B cell (primary cell): Measurements from ENCODE around the gene APOL6. TPM values are rescaled to one million over a fixed set of nuclear protein-coding genes. Genes with fewer than 3 reads are reported as not detected.

Source experiments
- ATAC-seq: fragments of 200-7000 bp; cut with Tn5 transposase; one replicate; pipeline ENCODE4 v1.10.0; 2021; ENCODE audit warnings: low read depth, mild to moderate bottlenecking, moderate number of reproducible peaks, moderate library complexity
- CTCF ChIA-PET: fragments of 350-600 bp; sonication (Branson Sonifier 250); formaldehyde crosslinking; loops from one replicate; lab custom pipeline; 2021; ENCODE audit warnings: antibody characterized with exemption, inconsistent platforms; lab: Charles Lee
- POLR2A ChIA-PET: fragments of 350-600 bp; sonication (Branson Sonifier 250); formaldehyde crosslinking; loops from one replicate; lab custom pipeline; 2021; ENCODE audit warnings: antibody characterized with exemption; lab: Charles Lee
- DNase-seq: peaks from one replicate; pipeline ENCODE4 v3.0.0; 2013
- H2AFZ ChIP-seq: 2 replicates; pipeline ENCODE4 v1.6.1; 2012; ENCODE audit warnings: mild to moderate bottlenecking, low read depth, low read length; ENCODE audit not compliant: insufficient read depth, poor library complexity, severe bottlenecking
- H3K27ac ChIP-seq, 2 donors: 1 replicate in 1 of 2; 2 replicates in 1 of 2; pipeline ENCODE4 v1.5.1; 2012 to 2013; ENCODE audit warnings: low read length in 2 of 2, mild to moderate bottlenecking in 2 of 2, moderate library complexity in 1 of 2
- H3K27me3 ChIP-seq, 4 experiments: fragments of 200-600 bp in 1 of 4; sonication (generic) in 1 of 4; replicated peaks in 1 of 4; 1 replicate in 2 of 4; 2 replicates in 2 of 4; pipeline versions ENCODE4 v1.6.1 to v1.7.0; 2013 to 2016; ENCODE audit warnings: low read length in 3 of 4, mild to moderate bottlenecking in 2 of 4, mixed read lengths in 1 of 4, moderate library complexity in 1 of 4; ENCODE audit not compliant: insufficient read depth in 4 of 4, control insufficient read depth in 3 of 4; ENCODE audit errors: control extremely low read depth in 1 of 4
- H3K36me3 ChIP-seq, 2 experiments: replicated peaks in 1 of 2; 1 replicate in 1 of 2; 2 replicates in 1 of 2; pipeline versions ENCODE4 v1.6.1 to v1.7.1; 2013; ENCODE audit warnings: low read length in 1 of 2; ENCODE audit not compliant: insufficient read depth in 2 of 2, control insufficient read depth in 1 of 2; ENCODE audit errors: control extremely low read depth in 1 of 2, extremely low read depth in 1 of 2
- H3K4me1 ChIP-seq, 2 donors: fragments of 200-600 bp in 1 of 2; sonication (generic) in 1 of 2; 1 replicate in 1 of 2; 2 replicates in 1 of 2; pipeline versions ENCODE4 v1.5.1 to v1.6.1; 2013 to 2017; ENCODE audit warnings: low read length in 2 of 2; ENCODE audit not compliant: control insufficient read depth in 2 of 2, insufficient read depth in 2 of 2
- H3K4me2 ChIP-seq: replicated peaks from 2 replicates; pipeline ENCODE3; 2012; ENCODE audit warnings: mild to moderate bottlenecking, low read depth, low read length; ENCODE audit not compliant: poor library complexity, severe bottlenecking
- H3K4me3 ChIP-seq, 5 experiments: fragments of 200-600 bp in 1 of 5; sonication (generic) in 1 of 5; 1 replicate in 3 of 5; 2 replicates in 2 of 5; pipeline versions ENCODE4 v1.5.1 to v1.7.0; 2011 to 2016; ENCODE audit warnings: low read length in 4 of 5, mild to moderate bottlenecking in 4 of 5, low read depth in 2 of 5, control low read depth in 1 of 5, moderate library complexity in 1 of 5; ENCODE audit not compliant: insufficient read depth in 1 of 5; ENCODE audit errors: control extremely low read depth in 1 of 5, extremely low read depth in 1 of 5
- H3K79me2 ChIP-seq: fragments of 200-600 bp; sonication (generic); one replicate; pipeline ENCODE4 v1.6.0; 2016; ENCODE audit warnings: low read length; ENCODE audit not compliant: control insufficient read depth, insufficient read depth
- H3K9ac ChIP-seq: fragments of 200-600 bp; sonication (generic); 2 replicates; pipeline ENCODE4 v1.6.1; 2017; ENCODE audit warnings: mild to moderate bottlenecking, low read length, moderate library complexity
- H3K9me3 ChIP-seq, 3 donors: one replicate each; pipeline versions ENCODE4 v1.6.1 to v1.7.1; 2013; ENCODE audit warnings: low read length in 2 of 3; ENCODE audit not compliant: control insufficient read depth in 2 of 3, insufficient read depth in 1 of 3; ENCODE audit errors: control extremely low read depth in 1 of 3
- H4K20me1 ChIP-seq: 2 replicates; pipeline ENCODE4 v1.6.0; 2012; ENCODE audit warnings: mild to moderate bottlenecking, low read length; ENCODE audit not compliant: insufficient read depth, control insufficient read depth, poor library complexity, severe bottlenecking
- H3K27ac Mint-ChIP-seq: one replicate; pipeline ENCODE4 v1.8.0; 2021; ENCODE audit warnings: mixed read lengths
- H3K27me3 Mint-ChIP-seq: one replicate; pipeline ENCODE4 v1.8.0; 2021; ENCODE audit warnings: mixed read lengths
- H3K4me1 Mint-ChIP-seq: one replicate; pipeline ENCODE4 v1.8.0; 2021; ENCODE audit warnings: mixed read lengths
- H3K4me3 Mint-ChIP-seq: one replicate; pipeline ENCODE4 v1.8.0; 2021; ENCODE audit warnings: mixed read lengths
- H3K9me3 Mint-ChIP-seq: one replicate; pipeline ENCODE4 v1.8.0; 2022; ENCODE audit warnings: mixed read lengths; ENCODE audit not compliant: insufficient read depth
- EZH2 ChIP-seq: IDR thresholded peaks from 2 replicates; pipeline ENCODE4 v1.6.1; 2012; ENCODE audit warnings: borderline replicate concordance, low read depth, mild to moderate bottlenecking, moderate library complexity, low read length; ENCODE audit not compliant: insufficient read depth, poor library complexity, severe bottlenecking
- WGBS: methylation state at CpG from one replicate; pipeline ENCODE4 v1.1.5; 2013; ENCODE audit warnings: missing lambda C conversion rate; ENCODE audit not compliant: insufficient coverage; 5-methylcytosine and 5-hydroxymethylcytosine counted together
- intact Hi-C: fragments of 100-400 bp; cut with micrococcal nuclease; formaldehyde crosslinking; loops from one replicate; pipeline ENCODE4 v1.10.0; 2022
- polyA plus RNA-seq: library from polyadenylated mRNA; depleted of rRNA; stranded (reverse); fragments of >200 nt; gene quantifications from 2 replicates; pipeline ENCODE4 v1.2.3, GENCODE V29; 2012
- total RNA-seq, 2 donors: library from RNA; stranded (reverse); fragments of 120-200 nt in 1 of 2; gene quantifications; 1 replicate in 1 of 2; 2 replicates in 1 of 2; pipeline versions ENCODE4 v1.2.3 to v1.2.4, GENCODE V29; 2013 to 2022
- TF ChIP-seq, protein P1 (sequence below): fragments of 200-600 bp; IDR thresholded peaks from one replicate; pipeline ENCODE4 v1.8.0; 2022; ENCODE audit warnings: antibody characterized with exemption, mild to moderate bottlenecking

APOL6 gene
- total and polyA plus RNA-seq, 2 donors (not counting 1 experiment from before 2014, with no cell fraction given) = 2.3 to 7.0 TPM

DNA sequence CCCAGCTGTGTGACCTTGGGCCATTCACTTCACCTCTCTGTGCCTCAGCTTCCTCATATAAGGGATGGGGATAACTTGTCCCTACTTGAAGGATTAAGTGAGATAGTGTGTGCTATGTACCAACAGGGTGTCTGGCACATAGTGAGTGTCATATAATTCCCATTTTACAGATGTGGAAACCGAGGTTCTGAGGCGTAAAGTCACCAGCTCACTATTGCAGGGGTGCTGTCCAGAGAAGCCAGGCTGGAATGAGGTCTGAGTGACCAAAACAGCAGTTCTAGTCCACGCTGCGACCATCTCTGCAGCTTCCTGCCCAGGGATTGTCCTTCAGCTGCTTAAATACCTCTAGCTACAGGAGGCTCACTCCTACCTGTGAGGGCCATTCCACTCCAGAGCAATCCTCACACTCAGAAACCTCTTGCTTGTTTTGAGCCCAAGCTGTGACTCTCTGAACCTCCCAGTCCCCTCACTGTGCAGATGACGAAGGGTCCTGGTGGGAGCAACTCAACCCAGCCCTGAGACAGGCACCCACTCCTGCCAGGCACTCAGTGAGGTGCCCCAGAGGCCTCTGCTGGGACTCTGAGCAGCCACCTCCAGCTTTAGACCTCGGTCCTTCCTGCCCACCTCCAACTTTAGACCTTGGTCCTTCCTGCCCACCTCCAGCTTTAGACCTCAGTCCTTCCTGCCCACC is 36.9 kb upstream of the APOL6 start:
- H3K9me3 ChIP-seq = peaks cover 0 to 2% (median 0%) of the 10 kb centered on the region in 3 donors
- peaks cover 21% of the 10 kb centered on the region for H3K27me3 Mint-ChIP-seq
- H3K4me3 ChIP-seq = no peak overlapping the region
- H3K9ac ChIP-seq = no peak overlapping the region
- H3K27ac Mint-ChIP-seq = no peak overlapping the region
- 65% methylated on average over 6 of the region's 6 CpGs for WGBS
- no peaks in the 10 kb centered on the region for H3K36me3 ChIP-seq
- no peak for ATAC-seq
- ChIA-PET CTCF (interaction anchor here (2.0 to 3.3 kb wide), 2 partner anchors 10 to 261 kb away, joined by 6 to 18 read pairs; no protein-coding TSS in a partner anchor), POLR2A (no interaction called here)
- no peak for TF ChIP-seq EZH2
- TF ChIP-seq, protein P1, sequence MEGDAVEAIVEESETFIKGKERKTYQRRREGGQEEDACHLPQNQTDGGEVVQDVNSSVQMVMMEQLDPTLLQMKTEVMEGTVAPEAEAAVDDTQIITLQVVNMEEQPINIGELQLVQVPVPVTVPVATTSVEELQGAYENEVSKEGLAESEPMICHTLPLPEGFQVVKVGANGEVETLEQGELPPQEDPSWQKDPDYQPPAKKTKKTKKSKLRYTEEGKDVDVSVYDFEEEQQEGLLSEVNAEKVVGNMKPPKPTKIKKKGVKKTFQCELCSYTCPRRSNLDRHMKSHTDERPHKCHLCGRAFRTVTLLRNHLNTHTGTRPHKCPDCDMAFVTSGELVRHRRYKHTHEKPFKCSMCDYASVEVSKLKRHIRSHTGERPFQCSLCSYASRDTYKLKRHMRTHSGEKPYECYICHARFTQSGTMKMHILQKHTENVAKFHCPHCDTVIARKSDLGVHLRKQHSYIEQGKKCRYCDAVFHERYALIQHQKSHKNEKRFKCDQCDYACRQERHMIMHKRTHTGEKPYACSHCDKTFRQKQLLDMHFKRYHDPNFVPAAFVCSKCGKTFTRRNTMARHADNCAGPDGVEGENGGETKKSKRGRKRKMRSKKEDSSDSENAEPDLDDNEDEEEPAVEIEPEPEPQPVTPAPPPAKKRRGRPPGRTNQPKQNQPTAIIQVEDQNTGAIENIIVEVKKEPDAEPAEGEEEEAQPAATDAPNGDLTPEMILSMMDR = no peak
- peaks cover 10 to 13% of the 10 kb centered on the region in 2 donors for H3K4me1 ChIP-seq
- no peak overlapping the region for H3K4me3 Mint-ChIP-seq
- H3K27ac ChIP-seq = no peak overlapping the region
- no peaks in the 10 kb centered on the region for H3K9me3 Mint-ChIP-seq
- no peaks in the 10 kb centered on the region for H3K79me2 ChIP-seq
- H3K4me2 ChIP-seq = peak overlapping the region; percentile 5
- H3K27me3 ChIP-seq = peaks cover 0 to 21% (median 0%) of the 10 kb centered on the region in 4 experiments
- intact Hi-C loops = no loop called here
- peak overlapping the region; percentile 10 for H2AFZ ChIP-seq
- H4K20me1 ChIP-seq = no peaks in the 10 kb centered on the region
- no peak for DNase-seq
- H3K4me1 Mint-ChIP-seq = peaks cover 10% of the 10 kb centered on the region

DNA sequence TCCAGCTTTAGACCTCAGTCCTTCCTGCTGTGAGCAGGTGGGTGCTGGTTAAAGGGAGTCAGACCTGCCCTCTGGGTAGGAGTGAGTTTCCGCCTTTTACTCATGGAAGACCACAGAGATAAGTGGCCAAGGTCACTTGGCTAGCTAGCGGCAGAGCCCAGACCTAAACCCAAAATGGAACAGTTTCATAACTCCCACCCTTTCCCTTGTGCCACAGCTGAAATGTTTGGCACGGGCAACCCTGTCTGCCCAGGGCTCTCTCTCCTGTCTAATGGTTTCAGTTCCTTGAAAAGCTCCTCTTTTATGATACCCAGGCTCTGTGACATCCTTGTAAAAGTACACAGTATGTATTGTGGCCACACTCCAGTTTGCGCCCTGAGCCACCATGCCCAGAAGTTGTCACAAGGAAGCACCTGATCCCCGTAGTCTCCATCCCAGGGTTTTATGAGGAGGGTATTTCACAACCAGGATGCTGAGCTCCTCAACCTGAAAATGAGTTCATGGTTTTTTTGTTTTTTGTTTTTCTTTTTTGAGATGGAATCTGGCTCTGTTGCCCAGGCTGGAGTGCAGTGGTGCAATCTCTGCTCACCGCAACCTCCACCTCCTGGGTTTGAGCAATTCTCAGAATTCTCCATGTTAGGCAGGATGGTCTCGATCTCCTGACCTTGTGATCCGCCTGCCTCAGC is 36.2 kb upstream of the APOL6 start:
- peaks cover 10 to 13% of the 10 kb centered on the region in 2 donors for H3K4me1 ChIP-seq
- intact Hi-C loops = no loop called here
- H3K36me3 ChIP-seq = no peaks in the 10 kb centered on the region
- no peaks in the 10 kb centered on the region for H3K79me2 ChIP-seq
- H3K4me3 Mint-ChIP-seq = no peak overlapping the region
- H3K4me3 ChIP-seq = no peak overlapping the region
- H3K27me3 ChIP-seq = peaks cover 0 to 17% (median 0%) of the 10 kb centered on the region in 4 experiments
- no peaks in the 10 kb centered on the region for H4K20me1 ChIP-seq
- TF ChIP-seq, protein P1 = no peak
- TF ChIP-seq EZH2 = no peak
- peak overlapping the region; percentile 5 for H3K4me2 ChIP-seq
- peaks cover 0 to 2% (median 0%) of the 10 kb centered on the region in 3 donors for H3K9me3 ChIP-seq
- ChIA-PET POLR2A (no interaction called here), CTCF (interaction anchor here (2.0 to 3.3 kb wide), 2 partner anchors 9 to 262 kb away, joined by 6 to 18 read pairs; no protein-coding TSS in a partner anchor)
- ATAC-seq (no peak), DNase-seq (no peak)
- WGBS = 48% methylated on average over 6 of the region's 8 CpGs
- H3K9ac ChIP-seq = no peak overlapping the region
- H3K27me3 Mint-ChIP-seq = peaks cover 16% of the 10 kb centered on the region
- peak overlapping the region; percentile 10 for H2AFZ ChIP-seq
- peaks cover 10% of the 10 kb centered on the region for H3K4me1 Mint-ChIP-seq
- no peak overlapping the region for H3K27ac Mint-ChIP-seq
- no peaks in the 10 kb centered on the region for H3K9me3 Mint-ChIP-seq
- no peak overlapping the region for H3K27ac ChIP-seq
